Measurements from ENCODE around the gene GLIS2.
A peak's percentile ranks its signal among the peaks of the same experiment; 100 is the strongest.

Gene GLIS2

DNA sequence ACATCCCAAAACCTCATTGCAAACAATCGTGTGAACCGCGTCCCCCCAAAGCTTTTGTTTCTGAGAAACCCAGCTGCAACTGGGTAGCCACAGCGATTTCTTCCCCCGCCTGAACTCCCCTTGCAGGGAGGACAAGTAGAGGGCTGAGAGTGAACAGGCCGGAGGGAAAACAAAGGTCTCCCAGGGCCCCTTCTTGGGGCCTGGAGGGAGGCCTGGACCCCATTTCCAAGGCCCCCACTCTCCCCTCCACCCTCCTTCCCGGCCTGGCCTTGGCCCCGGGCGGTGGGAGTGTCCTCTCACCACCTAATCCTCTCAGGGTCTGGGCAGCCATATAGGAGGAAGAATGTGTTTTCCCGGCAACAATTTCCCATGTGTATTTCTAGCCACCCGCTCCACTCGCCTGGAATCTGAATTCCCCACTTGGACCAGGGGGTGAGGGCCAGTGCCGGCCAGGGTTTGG lies 2.6 kb downstream of the GLIS2 start:
- Histone ChIP-seq H4K20me1 (peaks cover 72% of the 10 kb centered on the region), H3K4me3 (no peak overlapping the region), H3K36me3 (no peaks in the 10 kb centered on the region), H3K27ac (peak overlapping the region; percentile 86; the same call in 1 of the 2 replicates), H3K4me1 (peaks cover 88% of the 10 kb centered on the region), H3K27me3 (peaks cover 19% of the 10 kb centered on the region), H3K4me2 (peak overlapping the region; percentile 100), H3K9me3 (no peaks in the 10 kb centered on the region), H3K9ac (peak overlapping the region; percentile 60; the same call in 1 of the 2 replicates)
- TF ChIP-seq Cebpa-rat (IDR thresholded peaks at IDR 0.05) = no peak

DNA sequence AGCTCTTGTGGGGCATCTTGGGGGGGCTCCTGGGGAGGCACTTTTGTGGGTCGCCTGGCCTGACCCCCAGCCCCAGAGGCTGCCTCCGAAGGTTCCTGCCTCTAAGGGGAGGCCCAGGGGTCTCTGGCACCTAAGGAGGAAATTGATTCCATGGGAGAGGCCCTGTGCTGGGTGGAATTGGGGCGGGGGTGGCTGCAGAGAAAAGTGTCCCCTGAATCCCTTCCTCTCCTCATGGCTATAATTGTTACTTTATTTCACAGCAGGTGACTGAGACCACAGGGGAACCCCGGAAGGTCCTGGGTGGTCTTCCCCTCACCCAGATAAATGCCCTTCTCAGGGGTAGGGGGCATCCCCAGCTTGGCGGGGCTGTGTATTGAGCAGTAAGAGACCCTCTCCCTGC lies 3.1 kb downstream of the GLIS2 start:
- peak overlapping the region; percentile 60; the same call in 1 of the 2 replicates for H3K9ac ChIP-seq
- H3K36me3 ChIP-seq = no peaks in the 10 kb centered on the region
- peaks cover 77% of the 10 kb centered on the region for H4K20me1 ChIP-seq
- no peak for TF ChIP-seq Cebpa-rat (IDR thresholded peaks at IDR 0.05)
- peaks cover 14% of the 10 kb centered on the region for H3K27me3 ChIP-seq
- H3K4me2 ChIP-seq = peak overlapping the region; percentile 100
- 0 out of 2 replicates have a peak overlapping the region, but pooled peaks have one; percentile 86 for H3K27ac ChIP-seq
- H3K4me1 ChIP-seq = peaks cover 88% of the 10 kb centered on the region
- H3K4me3 ChIP-seq = peak overlapping the region; percentile 17; the same call in 1 of the 2 replicates
- H3K9me3 ChIP-seq = no peaks in the 10 kb centered on the region

GRCh38 chr16:4319454-4320421 lies 3.9 kb downstream of the GLIS2 start:
- peaks cover 88% of the 10 kb centered on the region for H3K4me1 ChIP-seq
- H3K9ac ChIP-seq = peak overlapping the region; percentile 60; the same call in 1 of the 2 replicates
- peak overlapping the region; percentile 17; the same call in 1 of the 2 replicates for H3K4me3 ChIP-seq
- H3K27me3 ChIP-seq = peaks cover 6% of the 10 kb centered on the region
- H3K4me2 ChIP-seq = peak overlapping the region; percentile 100
- no peaks in the 10 kb centered on the region for H3K36me3 ChIP-seq
- peak overlapping the region; percentile 36 for H3K27ac ChIP-seq
- H4K20me1 ChIP-seq = peaks cover 84% of the 10 kb centered on the region
- no peak for TF ChIP-seq Cebpa-rat (IDR thresholded peaks at IDR 0.05)
- no peaks in the 10 kb centered on the region for H3K9me3 ChIP-seq

- Histone ChIP-seq H3K27ac (peak overlapping the region; percentile 36), H4K20me1 (peaks cover 94% of the 10 kb centered on the region)
Observed at GRCh38 chr16:4320571-4321137, 4.8 kb downstream of the GLIS2 start.

DNA sequence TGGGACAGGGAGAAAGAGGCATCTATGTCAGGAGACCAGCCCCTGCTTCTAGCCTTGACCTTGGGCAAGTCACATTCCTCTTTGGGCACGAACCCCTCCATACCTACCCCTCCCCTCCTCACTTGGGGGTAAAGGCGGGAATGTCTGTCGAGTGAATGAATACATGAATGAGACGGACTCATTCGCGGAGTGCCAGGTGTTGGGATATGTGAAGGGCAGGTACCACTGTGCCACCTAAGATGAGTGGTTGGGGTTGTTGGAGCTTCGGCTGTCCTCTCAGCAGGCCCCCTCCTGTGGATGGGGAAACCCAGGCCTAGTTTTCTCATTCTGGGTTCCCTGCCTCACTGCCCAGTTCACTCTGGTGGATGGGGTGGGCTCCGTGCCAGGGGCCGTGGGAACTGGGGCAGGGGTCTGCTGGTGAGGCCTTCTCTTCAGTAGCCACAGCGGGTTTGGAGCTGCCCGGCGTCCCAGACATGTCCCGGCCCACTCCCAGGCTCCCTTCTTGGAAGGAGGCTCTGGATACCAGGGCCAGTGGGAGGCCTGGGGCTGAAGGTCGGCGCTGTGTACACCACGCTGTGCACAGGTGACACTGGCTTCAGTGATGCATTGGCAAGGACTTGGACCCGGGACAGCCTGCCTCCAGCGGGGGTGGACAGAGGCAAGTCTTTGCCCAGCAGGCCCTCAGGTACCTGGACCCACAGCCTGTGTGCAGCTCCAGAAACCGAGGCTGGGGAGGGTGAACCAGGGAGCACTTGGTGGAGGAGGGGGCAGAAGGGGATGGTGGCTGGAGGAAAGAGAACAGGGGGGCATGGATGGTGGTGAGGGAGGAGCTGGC lies 5.6 kb downstream of the GLIS2 start:
- Histone ChIP-seq H3K27me3 (no peaks in the 10 kb centered on the region), H3K9ac (no peak overlapping the region), H3K4me1 (peaks cover 100% of the 10 kb centered on the region), H3K4me2 (peak overlapping the region; percentile 100), H3K9me3 (no peaks in the 10 kb centered on the region), H4K20me1 (peaks cover 93% of the 10 kb centered on the region), H3K27ac (0 out of 2 replicates have a peak overlapping the region, but pooled peaks have one; percentile 13), H3K4me3 (no peak overlapping the region), H3K36me3 (no peaks in the 10 kb centered on the region)
- TF ChIP-seq Cebpa-rat (IDR thresholded peaks at IDR 0.05) = no peak

More at GRCh38 chr16:4320571-4321137, 4.8 kb downstream of the GLIS2 start:
- no peak overlapping the region for H3K4me3 ChIP-seq
- peak overlapping the region; percentile 100 for H3K4me2 ChIP-seq
- H3K36me3 ChIP-seq = no peaks in the 10 kb centered on the region
- H3K4me1 ChIP-seq = peaks cover 91% of the 10 kb centered on the region
- TF ChIP-seq Cebpa-rat (IDR thresholded peaks at IDR 0.05) = no peak
- peak overlapping the region; percentile 29; the same call in 1 of the 2 replicates for H3K9ac ChIP-seq
- H3K9me3 ChIP-seq = no peaks in the 10 kb centered on the region
- H3K27me3 ChIP-seq = no peaks in the 10 kb centered on the region

GRCh38 chr16:4322121-4323052 lies 6.5 kb downstream of the GLIS2 start:
- peak overlapping the region; percentile 100 for H3K4me2 ChIP-seq
- H3K9ac ChIP-seq = no peak overlapping the region
- peaks cover 84% of the 10 kb centered on the region for H4K20me1 ChIP-seq
- no peak for TF ChIP-seq Cebpa-rat (IDR thresholded peaks at IDR 0.05)
- no peaks in the 10 kb centered on the region for H3K36me3 ChIP-seq
- no peaks in the 10 kb centered on the region for H3K27me3 ChIP-seq
- peaks cover 100% of the 10 kb centered on the region for H3K4me1 ChIP-seq
- no peaks in the 10 kb centered on the region for H3K9me3 ChIP-seq
- H3K4me3 ChIP-seq = no peak overlapping the region
- H3K27ac ChIP-seq = peak overlapping the region; percentile 70

DNA sequence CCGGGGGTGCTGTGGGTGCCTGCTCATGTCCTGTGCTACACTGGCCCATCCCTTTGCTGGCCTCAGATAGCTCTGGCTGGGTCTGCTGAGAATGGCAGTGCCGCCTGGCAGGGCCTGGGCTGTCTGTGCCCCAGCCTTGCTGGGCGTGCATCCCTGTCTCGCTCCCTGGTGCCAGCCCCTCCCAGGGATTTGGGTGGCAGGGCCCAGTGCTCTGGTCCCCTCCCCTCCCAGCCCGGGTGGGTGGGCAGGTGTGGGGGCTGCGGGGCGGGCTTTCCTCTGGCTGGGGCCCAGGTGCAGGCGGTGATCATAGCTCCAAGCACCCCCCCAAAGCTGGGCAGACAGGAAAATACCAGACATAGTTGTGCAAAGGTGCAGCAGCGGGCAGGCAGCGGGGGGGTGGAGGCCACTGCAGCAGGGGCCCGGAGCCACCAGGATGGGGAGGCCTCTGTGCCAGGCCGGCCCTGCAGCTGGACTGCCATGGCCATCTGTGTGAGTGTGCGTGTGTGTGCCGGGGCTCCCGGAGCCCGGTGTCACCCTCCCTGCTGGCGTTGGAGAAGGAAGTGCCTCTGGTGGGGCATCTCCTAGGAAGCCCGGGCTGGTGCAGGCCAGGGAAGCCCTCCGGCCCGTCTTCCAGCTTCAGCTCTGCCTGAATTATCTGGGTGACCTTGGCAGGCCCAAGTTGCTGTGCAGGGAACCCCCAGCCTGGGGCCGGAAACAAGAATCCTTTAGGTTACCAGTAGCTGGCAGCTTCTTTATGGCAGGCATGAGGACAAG lies 7.4 kb downstream of the GLIS2 start:
- Histone ChIP-seq H3K27ac (peak overlapping the region; percentile 70), H4K20me1 (peaks cover 75% of the 10 kb centered on the region), H3K9me3 (no peaks in the 10 kb centered on the region), H3K36me3 (no peaks in the 10 kb centered on the region), H3K4me2 (peak overlapping the region; percentile 100), H3K27me3 (no peaks in the 10 kb centered on the region), H3K4me1 (peaks cover 96% of the 10 kb centered on the region), H3K4me3 (no peak overlapping the region), H3K9ac (peak overlapping the region; percentile 61; the same call in 1 of the 2 replicates)
- no peak for TF ChIP-seq Cebpa-rat (IDR thresholded peaks at IDR 0.05)

All from BLaER1 (cell line).